Activated T-cell treated with anti-CD3 and anti-CD28 coated beads, Interleukin-2, amount 50 U/mL, for 24 hours (primary cell): ENCODE data around the gene ARHGAP42.

ENCODE experiments used
- DNase-seq: peaks from one replicate; pipeline ENCODE4 v3.0.0-alpha.2; 2020
- H3K27ac Mint-ChIP-seq: 2 replicates; pipeline ENCODE4 v1.8.0; 2020; ENCODE audit warnings: mild to moderate bottlenecking, mixed read lengths
- H3K27me3 Mint-ChIP-seq: 2 replicates; pipeline ENCODE4 v1.8.0; 2020; ENCODE audit warnings: mixed read lengths
- H3K36me3 Mint-ChIP-seq: 2 replicates; pipeline ENCODE4 v1.8.0; 2020; ENCODE audit warnings: low read depth, mixed read lengths
- H3K4me1 Mint-ChIP-seq: 2 replicates; pipeline ENCODE4 v1.8.0; 2020; ENCODE audit warnings: low read depth, mixed read lengths
- H3K4me3 Mint-ChIP-seq: 2 replicates; pipeline ENCODE4 v1.8.0; 2020; ENCODE audit warnings: mild to moderate bottlenecking, moderate library complexity, mixed read lengths
- H3K9me3 Mint-ChIP-seq: 2 replicates; pipeline ENCODE4 v1.8.0; 2020; ENCODE audit warnings: mixed read lengths

Gene ARHGAP42

GRCh38 chr11:100752371-100753171 is 65.5 kb downstream of the ARHGAP42 start:
- H3K4me3 Mint-ChIP-seq = no peak overlapping the region
- H3K4me1 Mint-ChIP-seq = no peaks in the 10 kb centered on the region
- H3K9me3 Mint-ChIP-seq = peaks cover 8% of the 10 kb centered on the region
- no peak for DNase-seq
- H3K36me3 Mint-ChIP-seq = no peaks in the 10 kb centered on the region
- H3K27me3 Mint-ChIP-seq = no peaks in the 10 kb centered on the region
- H3K27ac Mint-ChIP-seq = no peak overlapping the region

GRCh38 chr11:100753172-100753543 is 66.1 kb downstream of the ARHGAP42 start:
- H3K36me3 Mint-ChIP-seq = no peaks in the 10 kb centered on the region
- DNase-seq = no peak
- no peak overlapping the region for H3K4me3 Mint-ChIP-seq
- H3K27me3 Mint-ChIP-seq = no peaks in the 10 kb centered on the region
- no peaks in the 10 kb centered on the region for H3K4me1 Mint-ChIP-seq
- H3K9me3 Mint-ChIP-seq = peaks cover 8% of the 10 kb centered on the region
- H3K27ac Mint-ChIP-seq = no peak overlapping the region

GRCh38 chr11:100753571-100753970 is 66.5 kb downstream of the ARHGAP42 start:
- peaks cover 8% of the 10 kb centered on the region for H3K9me3 Mint-ChIP-seq
- no peaks in the 10 kb centered on the region for H3K4me1 Mint-ChIP-seq
- H3K27me3 Mint-ChIP-seq = no peaks in the 10 kb centered on the region
- H3K36me3 Mint-ChIP-seq = no peaks in the 10 kb centered on the region
- H3K27ac Mint-ChIP-seq = no peak overlapping the region
- no peak for DNase-seq
- no peak overlapping the region for H3K4me3 Mint-ChIP-seq

- Mint-ChIP-seq H3K9me3 (no peaks in the 10 kb centered on the region), H3K27ac (no peak overlapping the region), H3K4me1 (no peaks in the 10 kb centered on the region), H3K4me3 (no peak overlapping the region), H3K27me3 (no peaks in the 10 kb centered on the region), H3K36me3 (no peaks in the 10 kb centered on the region)
- no peak for DNase-seq
Observed at GRCh38 chr11:100756559-100756958, 69.5 kb downstream of the ARHGAP42 start.

DNA sequence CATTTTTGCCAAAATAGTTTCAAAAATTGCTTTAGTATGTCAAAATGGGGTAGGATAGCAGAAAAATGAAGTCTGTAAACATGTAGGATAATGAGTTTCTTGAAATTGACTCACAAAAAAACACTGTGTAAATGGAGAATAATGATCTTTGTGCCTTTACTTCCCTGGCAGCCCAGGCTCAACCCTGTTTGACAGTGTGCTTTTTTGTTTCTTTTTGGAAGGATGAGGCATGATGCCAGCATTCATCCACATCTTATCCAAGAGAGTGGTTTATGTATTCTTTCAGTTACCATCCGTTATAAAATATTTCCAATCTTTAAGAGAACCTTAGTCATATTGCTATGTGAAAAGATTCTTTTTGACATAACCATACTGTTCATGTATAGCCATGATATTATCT is 70.6 kb downstream of the ARHGAP42 start:
- Mint-ChIP-seq H3K27me3 (no peaks in the 10 kb centered on the region), H3K27ac (no peak overlapping the region), H3K9me3 (no peaks in the 10 kb centered on the region), H3K4me3 (no peak overlapping the region), H3K36me3 (no peaks in the 10 kb centered on the region), H3K4me1 (no peaks in the 10 kb centered on the region)
- DNase-seq = no peak

DNA sequence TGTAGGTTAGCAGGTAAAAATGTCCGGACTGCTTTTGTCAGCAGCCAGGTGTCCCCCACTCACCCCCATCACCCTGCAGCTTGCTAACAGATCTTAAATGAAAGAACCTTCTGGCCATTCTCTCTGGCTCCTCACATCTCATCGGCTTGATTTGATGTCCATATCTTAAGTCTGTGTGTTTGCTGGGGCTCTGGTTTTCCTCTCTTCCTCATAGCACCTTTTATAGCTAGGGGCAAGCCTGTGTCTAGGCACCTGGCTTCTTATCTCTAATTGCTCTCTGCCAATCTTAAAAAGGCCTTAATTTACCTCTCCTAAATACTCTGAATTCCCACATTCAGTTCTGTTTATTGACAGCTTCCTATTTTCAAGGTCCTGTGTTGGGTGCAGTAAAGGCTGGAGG is 72.0 kb downstream of the ARHGAP42 start:
- H3K27me3 Mint-ChIP-seq = no peaks in the 10 kb centered on the region
- H3K9me3 Mint-ChIP-seq = no peaks in the 10 kb centered on the region
- no peak overlapping the region for H3K27ac Mint-ChIP-seq
- H3K4me3 Mint-ChIP-seq = no peak overlapping the region
- DNase-seq = no peak
- H3K36me3 Mint-ChIP-seq = no peaks in the 10 kb centered on the region
- no peaks in the 10 kb centered on the region for H3K4me1 Mint-ChIP-seq

DNA sequence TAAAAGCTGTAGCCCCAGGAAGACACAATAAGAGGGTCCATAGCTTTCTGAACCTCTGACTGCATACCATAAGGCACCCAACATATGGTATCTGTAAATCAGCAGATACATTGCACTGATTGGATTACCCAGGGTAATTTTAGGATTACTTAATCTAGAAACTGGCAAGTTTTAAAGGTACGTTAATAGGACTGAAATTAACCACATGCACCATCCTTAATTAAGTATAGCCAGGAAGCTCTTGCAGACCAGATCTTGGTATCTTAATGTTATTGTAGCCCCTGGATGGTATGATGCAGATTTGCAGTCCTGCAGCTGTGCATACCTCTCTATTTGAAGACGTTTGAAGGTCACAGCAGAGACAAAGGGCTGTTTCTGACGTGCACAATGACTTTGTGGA is 72.8 kb downstream of the ARHGAP42 start:
- Mint-ChIP-seq H3K4me3 (no peak overlapping the region), H3K9me3 (no peaks in the 10 kb centered on the region), H3K36me3 (no peaks in the 10 kb centered on the region), H3K27ac (no peak overlapping the region), H3K4me1 (no peaks in the 10 kb centered on the region), H3K27me3 (no peaks in the 10 kb centered on the region)
- no peak for DNase-seq

- no peaks in the 10 kb centered on the region for H3K27me3 Mint-ChIP-seq
- no peak overlapping the region for H3K27ac Mint-ChIP-seq
- no peak overlapping the region for H3K4me3 Mint-ChIP-seq
- no peaks in the 10 kb centered on the region for H3K4me1 Mint-ChIP-seq
- no peaks in the 10 kb centered on the region for H3K36me3 Mint-ChIP-seq
- no peak for DNase-seq
- no peaks in the 10 kb centered on the region for H3K9me3 Mint-ChIP-seq
Observed at GRCh38 chr11:100760744-100761143, 73.7 kb downstream of the ARHGAP42 start.

DNA sequence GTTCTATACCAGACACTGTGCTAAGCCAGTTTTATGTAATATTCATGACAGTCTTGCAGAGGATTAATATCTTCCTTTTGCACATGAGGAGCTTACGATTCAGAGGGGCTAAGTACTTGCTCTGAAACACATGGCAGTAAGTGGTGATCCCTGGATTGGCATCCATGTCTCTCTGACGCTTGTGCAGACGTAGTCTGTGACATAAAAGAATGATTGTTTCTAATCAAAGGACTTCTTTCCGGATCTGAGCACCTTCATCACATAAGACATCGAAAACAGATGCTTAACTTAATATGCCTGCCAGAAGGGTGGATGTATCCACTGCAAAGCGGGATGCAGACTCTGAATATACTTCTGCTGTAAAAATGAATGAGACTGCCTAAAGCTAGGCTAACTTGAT is 74.8 kb downstream of the ARHGAP42 start:
- Mint-ChIP-seq H3K9me3 (no peaks in the 10 kb centered on the region), H3K36me3 (no peaks in the 10 kb centered on the region), H3K4me1 (no peaks in the 10 kb centered on the region), H3K27me3 (no peaks in the 10 kb centered on the region), H3K4me3 (no peak overlapping the region), H3K27ac (no peak overlapping the region)
- no peak for DNase-seq

DNA sequence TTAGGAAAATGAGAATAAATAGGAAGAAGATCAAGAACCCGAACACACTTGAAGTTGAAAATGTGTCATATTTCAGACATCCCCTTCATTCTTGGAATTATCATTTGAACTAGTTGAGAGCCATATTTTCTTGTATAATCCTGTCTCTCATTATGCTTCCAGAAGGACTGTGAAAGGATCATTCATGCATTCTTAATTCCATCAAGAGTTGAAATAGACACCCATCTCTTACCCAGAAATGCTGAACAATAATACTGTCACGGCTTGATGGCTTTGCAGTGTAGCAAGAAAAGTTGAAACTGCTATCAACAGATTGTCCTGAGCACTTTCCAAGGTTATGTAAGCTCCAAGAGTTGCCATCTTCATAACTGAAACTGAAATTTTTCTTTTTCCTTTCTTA is 79.7 kb downstream of the ARHGAP42 start:
- no peaks in the 10 kb centered on the region for H3K4me1 Mint-ChIP-seq
- H3K4me3 Mint-ChIP-seq = no peak overlapping the region
- H3K36me3 Mint-ChIP-seq = no peaks in the 10 kb centered on the region
- no peak for DNase-seq
- no peaks in the 10 kb centered on the region for H3K27me3 Mint-ChIP-seq
- H3K9me3 Mint-ChIP-seq = no peaks in the 10 kb centered on the region
- H3K27ac Mint-ChIP-seq = no peak overlapping the region

GRCh38 chr11:100769165-100769564 is 82.1 kb downstream of the ARHGAP42 start:
- H3K9me3 Mint-ChIP-seq = no peaks in the 10 kb centered on the region
- no peaks in the 10 kb centered on the region for H3K27me3 Mint-ChIP-seq
- H3K36me3 Mint-ChIP-seq = no peaks in the 10 kb centered on the region
- no peak for DNase-seq
- no peak overlapping the region for H3K27ac Mint-ChIP-seq
- no peaks in the 10 kb centered on the region for H3K4me1 Mint-ChIP-seq
- no peak overlapping the region for H3K4me3 Mint-ChIP-seq

GRCh38 chr11:100769617-100770016 is 82.5 kb downstream of the ARHGAP42 start:
- Mint-ChIP-seq H3K4me1 (no peaks in the 10 kb centered on the region), H3K4me3 (no peak overlapping the region), H3K27ac (no peak overlapping the region), H3K36me3 (no peaks in the 10 kb centered on the region), H3K27me3 (no peaks in the 10 kb centered on the region), H3K9me3 (no peaks in the 10 kb centered on the region)
- DNase-seq = no peak

DNA sequence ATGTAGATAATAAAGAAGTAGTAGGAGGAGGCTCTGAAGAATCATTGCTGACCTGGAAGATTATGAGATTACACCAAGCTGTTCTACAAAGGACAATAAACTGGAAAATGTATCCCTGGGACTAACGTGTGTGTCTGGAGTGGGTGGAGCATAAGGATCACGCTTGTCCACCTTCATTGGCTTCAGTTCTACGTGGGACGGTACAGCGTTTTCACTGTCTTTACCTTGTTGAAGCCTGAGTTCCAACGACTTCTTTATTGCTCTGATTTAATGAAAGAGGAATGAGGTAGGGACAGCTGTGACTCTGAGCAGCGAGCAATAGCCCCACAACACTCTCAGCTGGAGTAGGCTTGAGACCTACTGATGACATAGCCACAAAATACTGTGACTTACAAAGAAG is 87.0 kb downstream of the ARHGAP42 start:
- DNase-seq = no peak
- Mint-ChIP-seq H3K36me3 (no peaks in the 10 kb centered on the region), H3K9me3 (no peaks in the 10 kb centered on the region), H3K4me1 (no peaks in the 10 kb centered on the region), H3K27me3 (no peaks in the 10 kb centered on the region), H3K4me3 (no peak overlapping the region), H3K27ac (no peak overlapping the region)

DNA sequence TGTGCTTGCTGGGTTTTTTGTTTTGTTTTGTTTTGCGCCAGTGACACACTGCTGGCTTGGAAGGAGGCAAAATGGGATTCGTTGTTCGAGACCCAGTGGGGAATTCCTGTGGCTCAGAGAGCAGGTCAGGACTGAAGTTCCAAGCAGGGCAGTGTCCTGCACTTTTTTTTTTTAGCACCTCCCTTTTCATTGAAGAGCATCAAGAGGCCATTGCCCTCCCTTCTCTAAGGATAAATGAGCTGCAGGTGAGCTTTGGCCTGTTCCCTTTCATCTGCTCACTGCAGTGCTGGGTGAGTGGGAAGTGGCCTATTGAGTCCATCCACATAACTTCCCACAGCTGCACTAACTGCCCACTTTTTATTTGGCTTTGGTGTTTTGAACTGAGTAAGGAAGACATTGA is 87.8 kb downstream of the ARHGAP42 start:
- Mint-ChIP-seq H3K9me3 (no peaks in the 10 kb centered on the region), H3K27ac (no peak overlapping the region), H3K36me3 (no peaks in the 10 kb centered on the region), H3K27me3 (no peaks in the 10 kb centered on the region), H3K4me3 (no peak overlapping the region), H3K4me1 (no peaks in the 10 kb centered on the region)
- no peak for DNase-seq

GRCh38 chr11:100776212-100776896 is 89.3 kb downstream of the ARHGAP42 start:
- no peak overlapping the region for H3K27ac Mint-ChIP-seq
- H3K36me3 Mint-ChIP-seq = no peaks in the 10 kb centered on the region
- DNase-seq = no peak
- H3K9me3 Mint-ChIP-seq = peaks cover 2% of the 10 kb centered on the region
- H3K4me1 Mint-ChIP-seq = no peaks in the 10 kb centered on the region
- no peak overlapping the region for H3K4me3 Mint-ChIP-seq
- H3K27me3 Mint-ChIP-seq = no peaks in the 10 kb centered on the region
